GM21619 (cell line): Measurements from ENCODE around the gene SPECC1.
"Not testable (repeated sequence)": the region's sequence is repeated elsewhere in the genome, so short reads cannot be mapped to it uniquely, and the experiment has no call there.

ENCODE experiments used
- ATAC-seq: cut with Tn5 transposase; IDR thresholded peaks from one replicate; pipeline ENCODE4 v1.9.1; 2021; ENCODE audit not compliant: unreplicated experiment

SPECC1 gene

GRCh38 chr17:20009302-20010098 is at the start of gene SPECC1:
Gene SPECC1 (plus strand): TSS chr17:20009359. CDS start chr17:20096652, 87,293 bp downstream.
- ATAC-seq = peak; percentile 88

GRCh38 chr17:19962954-19963353 is 46.2 kb upstream of the SPECC1 start:
- ATAC-seq = not testable (repeated sequence)

- no peak for ATAC-seq
Measured at GRCh38 chr17:19973156-19973555, 36.0 kb upstream of the SPECC1 start.

- ATAC-seq = no peak
Measured at GRCh38 chr17:19975601-19976000, 33.6 kb upstream of the SPECC1 start.

- peak; percentile 78 for ATAC-seq
Measured at GRCh38 chr17:19977293-19978208, 31.6 kb upstream of the SPECC1 start, which contains the start of gene AKAP10. Gene AKAP10 (minus strand): TSS chr17:19977828. CDS start chr17:19977679, 149 bp downstream.

- ATAC-seq = peak; percentile 33
Measured at GRCh38 chr17:19978209-19978802, 30.9 kb upstream of the SPECC1 start.

GRCh38 chr17:19978805-19979211 is 30.4 kb upstream of the SPECC1 start:
- no peak for ATAC-seq

- ATAC-seq = no peak
Measured at GRCh38 chr17:19979917-19980770, 29.0 kb upstream of the SPECC1 start.

- ATAC-seq = no peak
Measured at GRCh38 chr17:19986941-19987861, 22.0 kb upstream of the SPECC1 start.

GRCh38 chr17:19987897-19988296 is 21.3 kb upstream of the SPECC1 start:
- ATAC-seq = no peak

GRCh38 chr17:19991252-19991885 is 17.8 kb upstream of the SPECC1 start:
- ATAC-seq = no peak

GRCh38 chr17:19992803-19993713 is 16.1 kb upstream of the SPECC1 start:
- peak; percentile 88 for ATAC-seq

GRCh38 chr17:19996086-19996485 is 13.1 kb upstream of the SPECC1 start:
- no peak for ATAC-seq

- no peak for ATAC-seq
Measured at GRCh38 chr17:19996502-19996901, 12.7 kb upstream of the SPECC1 start.

GRCh38 chr17:20008242-20009051 is 712 bp upstream of the SPECC1 start:
- no peak for ATAC-seq

- ATAC-seq = no peak
Measured at GRCh38 chr17:20009052-20009301, 182 bp upstream of the SPECC1 start.
